ENCODE data around the gene ANKRD12. TPM values are rescaled to one million over a fixed set of nuclear protein-coding genes. Genes with fewer than 3 reads are reported as not detected.

Gene ANKRD12
- total and polyA plus RNA-seq, 7 donors, result 5.1 to 132 (median 88.5) TPM

DNA sequence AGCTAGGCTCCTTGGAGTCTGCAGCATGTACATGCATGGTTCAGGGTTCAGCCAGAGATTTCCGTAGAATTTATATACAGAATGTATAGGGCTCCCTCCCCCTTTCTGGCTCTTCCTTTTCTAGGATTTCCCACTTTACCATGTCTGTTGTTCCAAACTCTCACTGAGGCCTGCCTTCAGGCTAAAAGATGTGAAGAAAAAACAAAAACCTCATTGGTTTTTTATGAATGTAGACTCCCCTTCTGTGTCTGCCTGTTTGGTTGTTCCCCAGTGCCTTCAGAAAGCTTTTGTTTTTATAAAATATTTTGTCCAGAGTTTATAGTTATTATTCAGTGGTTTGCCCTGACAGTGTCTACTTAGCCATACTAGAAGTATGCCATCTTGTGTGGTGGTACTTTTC lies 30.5 kb upstream of the ANKRD12 start:
- intact Hi-C loops (cut with DNase I), result no loop called here
- Histone ChIP-seq H3K4me1 (peaks cover 0 to 86% (median 80%) of the 10 kb centered on the region in 4 donors), H3K4me3 (peak overlapping the region in 1 of 4 donors; percentile 80), H3K27ac (peak overlapping the region; percentile 32 to 96 (median 94)), H3K36me3 (no peaks in the 10 kb centered on the region), H3K27me3 (no peaks in the 10 kb centered on the region), H3K9me3 (no peaks in the 10 kb centered on the region)
- DNase-seq, result no peak
- TF ChIP-seq EP300 (IDR thresholded peaks at IDR 0.05) (no peak), POLR2A (IDR thresholded peaks at IDR 0.05) (no peak), POLR2AphosphoS5 (IDR thresholded peaks at IDR 0.05) (no peak)
- TF ChIP-seq, protein P1, sequence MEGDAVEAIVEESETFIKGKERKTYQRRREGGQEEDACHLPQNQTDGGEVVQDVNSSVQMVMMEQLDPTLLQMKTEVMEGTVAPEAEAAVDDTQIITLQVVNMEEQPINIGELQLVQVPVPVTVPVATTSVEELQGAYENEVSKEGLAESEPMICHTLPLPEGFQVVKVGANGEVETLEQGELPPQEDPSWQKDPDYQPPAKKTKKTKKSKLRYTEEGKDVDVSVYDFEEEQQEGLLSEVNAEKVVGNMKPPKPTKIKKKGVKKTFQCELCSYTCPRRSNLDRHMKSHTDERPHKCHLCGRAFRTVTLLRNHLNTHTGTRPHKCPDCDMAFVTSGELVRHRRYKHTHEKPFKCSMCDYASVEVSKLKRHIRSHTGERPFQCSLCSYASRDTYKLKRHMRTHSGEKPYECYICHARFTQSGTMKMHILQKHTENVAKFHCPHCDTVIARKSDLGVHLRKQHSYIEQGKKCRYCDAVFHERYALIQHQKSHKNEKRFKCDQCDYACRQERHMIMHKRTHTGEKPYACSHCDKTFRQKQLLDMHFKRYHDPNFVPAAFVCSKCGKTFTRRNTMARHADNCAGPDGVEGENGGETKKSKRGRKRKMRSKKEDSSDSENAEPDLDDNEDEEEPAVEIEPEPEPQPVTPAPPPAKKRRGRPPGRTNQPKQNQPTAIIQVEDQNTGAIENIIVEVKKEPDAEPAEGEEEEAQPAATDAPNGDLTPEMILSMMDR (IDR thresholded peaks at IDR 0.05), result no peak
- WGBS, 2 donors, result 56 to 58% methylated on average over 1 of the region's 1 CpG

DNA sequence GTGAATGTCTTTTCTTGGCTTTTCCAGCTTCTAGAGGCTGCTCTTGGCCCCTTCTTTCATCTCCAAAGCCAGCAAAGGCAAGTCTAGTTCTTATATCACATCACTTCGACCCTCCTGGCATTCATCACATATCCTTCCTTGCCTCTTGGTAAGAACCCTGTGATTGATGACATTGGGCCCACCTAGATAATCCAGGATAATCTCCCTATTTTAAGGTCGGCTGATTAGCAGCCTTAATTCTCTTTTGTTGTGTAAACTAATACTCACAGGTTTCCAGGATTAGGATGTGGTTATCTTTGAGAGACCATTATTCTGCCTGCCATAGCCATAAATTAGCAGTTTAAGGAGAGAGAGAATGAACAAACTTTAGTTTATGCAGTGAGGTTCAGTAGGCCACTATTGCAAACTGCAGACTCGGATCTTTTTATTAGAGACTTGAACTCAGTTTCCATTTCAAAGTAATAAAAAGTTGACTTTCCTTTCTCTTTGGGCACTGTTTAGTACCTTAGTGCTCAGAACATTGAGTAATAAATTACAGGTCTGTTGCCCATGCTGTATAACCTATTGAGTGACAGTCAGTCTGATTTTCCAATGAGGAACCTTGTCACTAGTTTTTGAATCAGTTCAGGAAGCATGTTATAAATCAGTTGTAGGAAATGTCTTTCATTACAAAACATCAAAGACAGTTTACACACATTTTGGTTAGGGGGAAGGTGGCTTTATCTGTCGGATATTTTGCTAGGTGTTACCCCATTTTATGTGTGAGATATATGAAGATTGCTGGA lies 29.6 kb upstream of the ANKRD12 start:
- no peak for TF ChIP-seq POLR2A (IDR thresholded peaks at IDR 0.05)
- TF ChIP-seq, protein P1 (IDR thresholded peaks at IDR 0.05), result no peak
- DNase-seq, result no peak
- no peaks in the 10 kb centered on the region for H3K9me3 ChIP-seq
- H3K27me3 ChIP-seq, result no peaks in the 10 kb centered on the region
- H3K36me3 ChIP-seq, result no peaks in the 10 kb centered on the region
- H3K27ac ChIP-seq, result peak overlapping the region; percentile 32 to 96 (median 94)
- WGBS, 2 donors, result 24 to 27% methylated on average over 4 of the region's 4 CpGs
- intact Hi-C loops (cut with DNase I), result no loop called here
- H3K4me1 ChIP-seq, result peaks cover 0 to 86% (median 82%) of the 10 kb centered on the region in 4 donors
- H3K4me3 ChIP-seq, result no peak overlapping the region

DNA sequence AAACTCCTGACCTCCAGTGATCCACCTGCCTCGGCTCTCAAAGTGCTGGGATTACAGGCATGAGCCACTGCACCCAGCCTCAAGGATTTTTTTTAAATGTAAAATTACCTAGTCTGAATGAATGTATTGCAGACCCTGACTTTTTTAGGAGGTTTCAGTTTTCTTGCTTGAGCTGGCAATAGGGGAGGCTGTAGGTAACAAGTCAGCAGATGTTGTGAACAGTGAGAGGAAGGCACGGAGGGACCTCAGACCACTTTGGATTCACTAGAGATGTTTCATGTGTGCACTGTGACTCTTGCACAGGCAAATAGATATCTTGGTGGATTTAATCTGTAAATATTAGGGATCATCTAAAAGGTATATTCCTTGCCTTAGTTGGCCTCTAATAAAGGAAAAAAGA lies 27.7 kb upstream of the ANKRD12 start:
- WGBS, 2 donors, result 75 to 85% methylated on average over 2 of the region's 2 CpGs
- H3K4me1 ChIP-seq, result peaks cover 0 to 100% (median 96%) of the 10 kb centered on the region in 4 donors

DNA sequence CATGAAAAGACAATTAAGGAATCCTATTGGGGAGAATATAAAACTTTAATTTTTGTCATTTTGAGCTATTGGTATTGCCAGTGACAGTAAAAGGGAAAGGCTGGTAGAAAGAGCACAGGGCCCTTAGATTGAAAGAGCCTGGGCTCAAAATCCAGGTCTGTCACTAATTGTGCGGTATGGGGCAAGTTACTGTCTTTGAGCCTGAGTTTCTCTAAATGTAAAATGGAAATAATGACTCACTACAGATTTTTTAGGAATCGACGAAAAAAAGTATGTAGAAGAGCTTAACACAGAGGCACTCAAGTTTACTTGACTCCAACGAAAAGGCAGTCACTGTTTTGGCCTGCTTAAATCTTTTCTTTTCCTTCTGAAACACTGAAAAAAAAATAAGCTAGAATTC lies 27.1 kb upstream of the ANKRD12 start:
- no peaks in the 10 kb centered on the region for H3K9me3 ChIP-seq
- no peak for TF ChIP-seq POLR2AphosphoS5 (IDR thresholded peaks at IDR 0.05)
- no peak for TF ChIP-seq POLR2A (IDR thresholded peaks at IDR 0.05)
- TF ChIP-seq, protein P1 (IDR thresholded peaks at IDR 0.05), result no peak
- no peak for TF ChIP-seq EP300 (IDR thresholded peaks at IDR 0.05)
- no peaks in the 10 kb centered on the region for H3K36me3 ChIP-seq
- DNase-seq, result no peak
- intact Hi-C loops (cut with DNase I), result no loop called here
- H3K27ac ChIP-seq, result peak overlapping the region; percentile 60 to 96 (median 82)
- WGBS, 2 donors, result 69 to 77% methylated on average over 4 of the region's 4 CpGs
- no peaks in the 10 kb centered on the region for H3K27me3 ChIP-seq
- H3K4me1 ChIP-seq, result peaks cover 0 to 100% (median 95%) of the 10 kb centered on the region in 4 donors
- no peak overlapping the region for H3K4me3 ChIP-seq

More for the DNA sequence above, 27.7 kb upstream of the ANKRD12 start:
- intact Hi-C loops (cut with DNase I), result no loop called here
- DNase-seq, result no peak
- TF ChIP-seq POLR2A (IDR thresholded peaks at IDR 0.05) (no peak), EP300 (IDR thresholded peaks at IDR 0.05) (no peak), POLR2AphosphoS5 (IDR thresholded peaks at IDR 0.05) (no peak)
- TF ChIP-seq, protein P1 (IDR thresholded peaks at IDR 0.05), result no peak
- no peaks in the 10 kb centered on the region for H3K27me3 ChIP-seq
- H3K9me3 ChIP-seq, result no peaks in the 10 kb centered on the region
- H3K36me3 ChIP-seq, result no peaks in the 10 kb centered on the region
- no peak overlapping the region for H3K4me3 ChIP-seq
- peak overlapping the region; percentile 60 to 96 (median 82) for H3K27ac ChIP-seq

Measured in sigmoid colon (tissue), 7 donors.